ENCODE data around the gene PHF19.

DNA sequence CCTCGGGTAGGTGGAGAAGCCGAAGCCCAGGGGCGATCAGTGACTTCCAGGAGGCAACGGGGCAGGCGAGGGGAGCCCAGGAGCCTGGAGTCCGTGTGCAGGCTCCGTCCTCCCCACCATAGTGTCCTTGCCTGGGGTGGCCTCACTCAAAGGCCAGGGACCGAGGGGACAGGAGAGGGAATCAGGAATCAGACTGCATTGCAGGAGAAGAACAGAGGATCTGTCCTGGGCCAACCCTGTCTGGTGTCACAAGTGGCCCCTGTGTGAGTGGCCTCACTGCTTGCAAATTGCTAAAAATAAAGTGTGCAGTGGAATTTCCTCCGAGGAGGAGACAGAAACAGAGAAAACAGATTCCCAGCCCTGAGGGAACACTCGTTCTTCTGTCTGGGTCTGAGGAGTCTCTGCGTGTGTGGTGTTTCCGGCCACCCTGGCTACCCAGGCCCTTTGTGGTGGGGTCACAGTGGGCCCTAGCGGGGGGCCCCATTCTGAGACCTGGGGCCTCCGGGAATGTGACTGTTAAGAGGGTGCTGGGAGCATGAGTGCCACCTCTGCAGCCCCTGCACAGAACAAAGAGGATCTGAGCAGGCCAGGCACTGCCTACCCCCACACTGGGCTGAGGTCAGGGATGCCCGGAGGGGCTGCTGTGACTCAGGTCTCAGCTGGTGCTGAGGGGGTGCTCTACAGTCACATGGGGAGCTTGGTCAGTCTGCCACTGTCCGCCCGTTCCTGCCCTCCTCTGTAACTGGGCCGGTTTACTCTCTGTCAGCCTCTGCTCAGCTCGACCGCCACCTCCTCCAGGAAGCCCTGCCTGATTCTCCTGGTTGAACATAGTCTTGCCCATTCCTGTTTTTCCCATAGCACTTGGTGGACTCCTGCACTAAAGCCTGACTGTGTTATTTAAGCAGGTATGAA lies 42.2 kb upstream of the PHF19 start:
- TF ChIP-seq, protein P1, sequence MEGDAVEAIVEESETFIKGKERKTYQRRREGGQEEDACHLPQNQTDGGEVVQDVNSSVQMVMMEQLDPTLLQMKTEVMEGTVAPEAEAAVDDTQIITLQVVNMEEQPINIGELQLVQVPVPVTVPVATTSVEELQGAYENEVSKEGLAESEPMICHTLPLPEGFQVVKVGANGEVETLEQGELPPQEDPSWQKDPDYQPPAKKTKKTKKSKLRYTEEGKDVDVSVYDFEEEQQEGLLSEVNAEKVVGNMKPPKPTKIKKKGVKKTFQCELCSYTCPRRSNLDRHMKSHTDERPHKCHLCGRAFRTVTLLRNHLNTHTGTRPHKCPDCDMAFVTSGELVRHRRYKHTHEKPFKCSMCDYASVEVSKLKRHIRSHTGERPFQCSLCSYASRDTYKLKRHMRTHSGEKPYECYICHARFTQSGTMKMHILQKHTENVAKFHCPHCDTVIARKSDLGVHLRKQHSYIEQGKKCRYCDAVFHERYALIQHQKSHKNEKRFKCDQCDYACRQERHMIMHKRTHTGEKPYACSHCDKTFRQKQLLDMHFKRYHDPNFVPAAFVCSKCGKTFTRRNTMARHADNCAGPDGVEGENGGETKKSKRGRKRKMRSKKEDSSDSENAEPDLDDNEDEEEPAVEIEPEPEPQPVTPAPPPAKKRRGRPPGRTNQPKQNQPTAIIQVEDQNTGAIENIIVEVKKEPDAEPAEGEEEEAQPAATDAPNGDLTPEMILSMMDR (IDR thresholded peaks at IDR 0.05 in 4 of 5, conservative IDR thresholded peaks at IDR 0.05 in 1 of 5) = no peak
- no peak for TF ChIP-seq POLR2A (IDR thresholded peaks at IDR 0.05)
